Adrenal gland (tissue), 12 donors: ENCODE data around the gene EPS8L2. TPM values are rescaled to one million over a fixed set of nuclear protein-coding genes. Genes with fewer than 3 reads are reported as not detected.

Experiments
- DNase-seq, 7 donors: peaks; one replicate each; pipeline ENCODE4 v3.0.0-alpha.2; 2019 to 2020
- H3K27ac ChIP-seq, 5 donors: fragments of 200-600 bp; sonication (generic) in 4 of 5; 1 replicate in 3 of 5; 2 replicates in 2 of 5; pipeline versions ENCODE4 v1.5.1 to v1.8.0; 2016 to 2020; ENCODE audit warnings: mild to moderate bottlenecking in 1 of 5
- H3K27me3 ChIP-seq: fragments of 200-600 bp; 2 replicates; pipeline ENCODE4 v1.8.0; 2021
- H3K36me3 ChIP-seq, 2 donors: fragments of 200-600 bp; replicated peaks in 1 of 2; 1 replicate in 1 of 2; 2 replicates in 1 of 2; pipeline versions ENCODE4 v1.5.1 to v1.8.0; 2018 to 2022
- H3K4me1 ChIP-seq, 2 donors: fragments of 200-600 bp; replicated peaks in 1 of 2; 1 replicate in 1 of 2; 2 replicates in 1 of 2; pipeline versions ENCODE4 v1.5.1 to v1.8.0; 2018 to 2021
- H3K4me3 ChIP-seq, 4 donors: fragments of 200-600 bp; sonication (generic) in 3 of 4; one replicate each; pipeline ENCODE4 v1.5.1; 2016 to 2018
- H3K9me3 ChIP-seq, 3 donors: fragments of 200-600 bp; sonication (generic) in 1 of 3; replicated peaks in 1 of 3; 1 replicate in 2 of 3; 2 replicates in 1 of 3; pipeline versions ENCODE4 v1.5.1 to v1.8.0; 2016 to 2021
- CTCF ChIP-seq, 6 experiments: fragments of 450-650 bp in 4 of 6; fragments of 200-600 bp in 2 of 6; sonication (generic) in 1 of 6; IDR thresholded peaks; 1 replicate in 5 of 6; 2 replicates in 1 of 6; pipeline versions ENCODE4 v1.5.1 to v1.8.0; 2016 to 2021; ENCODE audit warnings: antibody characterized with exemption in 6 of 6, mild to moderate bottlenecking in 2 of 6, moderate library complexity in 1 of 6
- POLR2A ChIP-seq, 2 donors: fragments of 450-650 bp; IDR thresholded peaks; one replicate each; pipeline ENCODE4 v1.6.1; 2017; ENCODE audit warnings: antibody characterized with exemption in 2 of 2, mild to moderate bottlenecking in 2 of 2, moderate library complexity in 1 of 2
- WGBS, 4 donors: extraction: QIAGEN DNeasy Blood & Tissue Kit in 2 of 4; methylation state at CpG; one replicate each; pipeline versions ENCODE4 v1.1.5 to v1.1.7; 2013 to 2017; 5-methylcytosine and 5-hydroxymethylcytosine counted together
- intact Hi-C, 2 donors: fragments of 100-400 bp; cut with DNase I; formaldehyde crosslinking; loops; one replicate each; pipeline versions ENCODE4 v1.14.1 to v1.15.0; 2022 to 2023
- polyA plus RNA-seq, 3 donors: library from polyadenylated mRNA; stranded (reverse); fragments of 200-250 nt in 2 of 3; fragments of 350-450 nt in 1 of 3; fragmentation: Illumina TruSeq in 1 of 3; extraction: RNeasy Lipid Tissue Mini Kit (QIAGEN cat#74804) in 1 of 3; gene quantifications; one replicate each; pipeline ENCODE4 v1.2.3, GENCODE V29; 2013 to 2014
- total RNA-seq, 9 donors: library from RNA; depleted of rRNA in 4 of 9; stranded (reverse); fragments of >200 nt in 4 of 9; fragments of 120-200 nt in 1 of 9; fragmentation: NEBNext Ultra II Directional in 1 of 9; extraction: Animal tissue kit (Norgen Biotek cat#: 25700) in 1 of 9; gene quantifications; one replicate each; pipeline versions ENCODE4 v1.1.0 to v1.2.4, GENCODE V29; 2013 to 2023
- donor health status: healthy with polysubstance abuse.
- donor health status: Bipolar disorder and iron deficiency.
- donor health status: DM: yes; HTN: yes; CAD: no.
- donor health status: DM: no; HTN: no; CAD: no.
- donor health status: DM: no; HTN: no; CAD: no.
- donor health status: DM: yes; HTN: yes; CAD: no.

Gene EPS8L2
- total and polyA plus RNA-seq, 12 donors, result 2.7 to 57.7 (median 33.0) TPM

GRCh38 chr11:714436-714835 is 8.4 kb downstream of the EPS8L2 start:
- intact Hi-C loops, result no loop called here
- no peaks in the 10 kb centered on the region for H3K27me3 ChIP-seq
- no peaks in the 10 kb centered on the region for H3K9me3 ChIP-seq
- WGBS, 4 donors, result 90 to 98% (median 96%) methylated on average over 6 of the region's 6 CpGs
- no peak for DNase-seq
- no peak overlapping the region for H3K27ac ChIP-seq
- no peaks in the 10 kb centered on the region for H3K36me3 ChIP-seq
- no peaks in the 10 kb centered on the region for H3K4me1 ChIP-seq
- no peak for TF ChIP-seq POLR2A (IDR thresholded peaks at IDR 0.05)
- TF ChIP-seq CTCF (IDR thresholded peaks at IDR 0.05), result no peak
- H3K4me3 ChIP-seq, result no peak overlapping the region

- no peak for TF ChIP-seq POLR2A (IDR thresholded peaks at IDR 0.05)
- TF ChIP-seq CTCF (IDR thresholded peaks at IDR 0.05), result no peak
- WGBS, 4 donors, result 73 to 80% (median 77%) methylated on average over 26 to 34 of the region's 34 CpGs
- Histone ChIP-seq H3K36me3 (no peaks in the 10 kb centered on the region), H3K4me1 (peaks cover 4 to 7% of the 10 kb centered on the region in 2 donors), H3K27ac (no peak overlapping the region), H3K9me3 (no peaks in the 10 kb centered on the region), H3K4me3 (no peak overlapping the region), H3K27me3 (peaks cover 13% of the 10 kb centered on the region)
- DNase-seq, result no peak
- intact Hi-C loops, result loop anchor here (5.0 to 10.0 kb wide), 3 partner anchors 57 to 167 kb away; no protein-coding TSS in a partner anchor
These were observed 13.4 kb downstream of the EPS8L2 start for GRCh38 chr11:719214-720016.

GRCh38 chr11:720017-720641 is 14.1 kb downstream of the EPS8L2 start:
- Histone ChIP-seq H3K4me1 (peaks cover 4 to 7% of the 10 kb centered on the region in 2 donors), H3K27me3 (peaks cover 17% of the 10 kb centered on the region), H3K4me3 (no peak overlapping the region), H3K27ac (no peak overlapping the region), H3K9me3 (no peaks in the 10 kb centered on the region), H3K36me3 (no peaks in the 10 kb centered on the region)
- no peak for DNase-seq
- WGBS, 4 donors, result 62 to 80% (median 66%) methylated on average over 2 to 35 of the region's 35 CpGs
- no peak for TF ChIP-seq CTCF (IDR thresholded peaks at IDR 0.05)
- no peak for TF ChIP-seq POLR2A (IDR thresholded peaks at IDR 0.05)
- intact Hi-C loops, result loop anchor here (5.0 to 10.0 kb wide), 3 partner anchors 58 to 168 kb away; no protein-coding TSS in a partner anchor

GRCh38 chr11:720642-721246 is 14.7 kb downstream of the EPS8L2 start:
- Histone ChIP-seq H3K27me3 (peaks cover 21% of the 10 kb centered on the region), H3K27ac (no peak overlapping the region), H3K36me3 (no peaks in the 10 kb centered on the region), H3K4me3 (no peak overlapping the region), H3K4me1 (peaks cover 5 to 12% of the 10 kb centered on the region in 2 donors), H3K9me3 (no peaks in the 10 kb centered on the region)
- WGBS, 4 donors, result 0 to 7% (median 4%) methylated on average over 3 to 52 of the region's 53 CpGs
- TF ChIP-seq CTCF (IDR thresholded peaks at IDR 0.05), result no peak
- DNase-seq, result peak in 2 of 7 donors; percentile 59 to 74
- intact Hi-C loops, result loop anchor here (5.0 to 10.0 kb wide), 3 partner anchors 58 to 168 kb away; no protein-coding TSS in a partner anchor
